GM11168 (cell line): ENCODE data around the gene TXNRD1.
"Not testable (repeated sequence)": the region's sequence is repeated elsewhere in the genome, so short reads cannot be mapped to it uniquely, and the experiment has no call there.

ENCODE experiments used
- in situ Hi-C: fragments of 300-500 bp; cut with MboI; formaldehyde crosslinking; loops from one replicate; pipeline ENCODE4 v1.12.0; 2022; ENCODE audit warnings: low sequenced_read_pairs; ENCODE audit not compliant: unreplicated experiment

TXNRD1 gene

GRCh38 chr12:104215638-104216297 is at the start of gene TXNRD1:
Gene TXNRD1 (plus strand): TSS chr12:104215779. CDS start chr12:104215803, 24 bp downstream.
- in situ Hi-C loops: loop anchor here (25.0 kb wide), 1 partner anchor 847 kb away; no protein-coding TSS in a partner anchor

GRCh38 chr12:104165801-104166200 is 49.8 kb upstream of the TXNRD1 start:
- in situ Hi-C loops: no loop called here

GRCh38 chr12:104166465-104166864 is 49.1 kb upstream of the TXNRD1 start:
- in situ Hi-C loops: no loop called here

- in situ Hi-C loops: no loop called here
Observed at GRCh38 chr12:104167519-104168458, 47.8 kb upstream of the TXNRD1 start.

- in situ Hi-C loops: no loop called here
Observed at GRCh38 chr12:104168596-104168995, 47.0 kb upstream of the TXNRD1 start.

GRCh38 chr12:104171785-104172569 is 43.6 kb upstream of the TXNRD1 start:
- in situ Hi-C loops: no loop called here

- in situ Hi-C loops: no loop called here
Observed at GRCh38 chr12:104172570-104172947, 43.0 kb upstream of the TXNRD1 start.

- in situ Hi-C loops: not testable (repeated sequence)
Observed at GRCh38 chr12:104173804-104174203, 41.8 kb upstream of the TXNRD1 start.

GRCh38 chr12:104175726-104176247 is 39.8 kb upstream of the TXNRD1 start:
- in situ Hi-C loops: no loop called here

GRCh38 chr12:104177336-104177662 is 38.3 kb upstream of the TXNRD1 start:
- in situ Hi-C loops: no loop called here

- in situ Hi-C loops: no loop called here
Observed at GRCh38 chr12:104177663-104178501, 37.7 kb upstream of the TXNRD1 start.

GRCh38 chr12:104180374-104180773 is 35.2 kb upstream of the TXNRD1 start:
- in situ Hi-C loops: no loop called here

GRCh38 chr12:104181313-104181712 is 34.3 kb upstream of the TXNRD1 start:
- in situ Hi-C loops: no loop called here

- in situ Hi-C loops: no loop called here
Observed at GRCh38 chr12:104182144-104182543, 33.4 kb upstream of the TXNRD1 start.

GRCh38 chr12:104182621-104183378 is 32.8 kb upstream of the TXNRD1 start:
- in situ Hi-C loops: no loop called here

- in situ Hi-C loops: no loop called here
Observed at GRCh38 chr12:104183443-104183842, 32.1 kb upstream of the TXNRD1 start.

GRCh38 chr12:104187446-104188155 is 28.0 kb upstream of the TXNRD1 start:
- in situ Hi-C loops: no loop called here

GRCh38 chr12:104188534-104188933 is 27.0 kb upstream of the TXNRD1 start:
- in situ Hi-C loops: no loop called here
